Breast epithelium (tissue), 3 donors: ENCODE measurements around the gene MSGN1.

Source experiments
- CTCF ChIP-seq, 3 donors: fragments of 450-650 bp; IDR thresholded peaks; one replicate each; pipeline ENCODE4 v1.5.1; 2016 to 2017; ENCODE audit warnings: antibody characterized with exemption in 3 of 3, mild to moderate bottlenecking in 3 of 3, moderate library complexity in 3 of 3
- POLR2A ChIP-seq: fragments of 450-650 bp; IDR thresholded peaks from one replicate; pipeline ENCODE4 v1.6.1; 2016; ENCODE audit warnings: antibody characterized with exemption, mild to moderate bottlenecking, moderate library complexity

GRCh38 chr2:17815468-17816184, 634 bp upstream of the MSGN1 start:
- TF ChIP-seq CTCF (IDR thresholded peaks at IDR 0.05) (no peak), POLR2A (no peak)
